CD4-positive, alpha-beta T cell treated with Interleukin-10 for 1 hour (primary cell): ENCODE data around the gene AOX1.
"Not testable (repeated sequence)": the region's sequence is repeated elsewhere in the genome, so short reads cannot be mapped to it uniquely, and the experiment has no call there.

Experiments used
- DNase-seq: peaks from one replicate; pipeline ENCODE4 v3.0.0-alpha.2; 2020

The AOX1 gene

GRCh38 chr2:200585730-200586643, at the start of gene AOX1:
Gene AOX1 (plus strand): TSS chr2:200586014. CDS start chr2:200586109, 95 bp downstream.
- DNase-seq = peak; percentile 19

GRCh38 chr2:200538139-200538538, 47.7 kb upstream of the AOX1 start:
- DNase-seq = no peak

- DNase-seq = no peak
Measured at GRCh38 chr2:200540793-200541192, 45.0 kb upstream of the AOX1 start.

- DNase-seq = not testable (repeated sequence)
Measured at GRCh38 chr2:200566596-200566995, 19.2 kb upstream of the AOX1 start.

GRCh38 chr2:200567932-200568331, 17.9 kb upstream of the AOX1 start:
- no peak for DNase-seq

GRCh38 chr2:200575957-200576356, 9.9 kb upstream of the AOX1 start:
- peak; percentile 35 for DNase-seq

GRCh38 chr2:200577027-200577426, 8.8 kb upstream of the AOX1 start:
- no peak for DNase-seq

- DNase-seq = peak; percentile 37
Measured at GRCh38 chr2:200578778-200579177, 7.0 kb upstream of the AOX1 start.

GRCh38 chr2:200584639-200585038, 1.2 kb upstream of the AOX1 start:
- DNase-seq = no peak

GRCh38 chr2:200585340-200585729, 479 bp upstream of the AOX1 start:
- no peak for DNase-seq

GRCh38 chr2:200586644-200586975, 796 bp downstream of the AOX1 start:
- no peak for DNase-seq

- no peak for DNase-seq
Measured at GRCh38 chr2:200587007-200587616, 1.3 kb downstream of the AOX1 start.

GRCh38 chr2:200588076-200588678, 2.4 kb downstream of the AOX1 start:
- no peak for DNase-seq

GRCh38 chr2:200590090-200590489, 4.3 kb downstream of the AOX1 start:
- DNase-seq = no peak

GRCh38 chr2:200591308-200591707, 5.5 kb downstream of the AOX1 start:
- no peak for DNase-seq

GRCh38 chr2:200592406-200593075, 6.7 kb downstream of the AOX1 start:
- DNase-seq = no peak

GRCh38 chr2:200593905-200594304, 8.1 kb downstream of the AOX1 start:
- DNase-seq = no peak

GRCh38 chr2:200595913-200596312, 10.1 kb downstream of the AOX1 start:
- no peak for DNase-seq

- DNase-seq = no peak
Measured at GRCh38 chr2:200596774-200597570, 11.2 kb downstream of the AOX1 start.

- DNase-seq = no peak
Measured at GRCh38 chr2:200599206-200599605, 13.4 kb downstream of the AOX1 start.

- DNase-seq = no peak
Measured at GRCh38 chr2:200600549-200601225, 14.9 kb downstream of the AOX1 start.

GRCh38 chr2:200602584-200602983, 16.8 kb downstream of the AOX1 start:
- DNase-seq = no peak
